Measurements from ENCODE around the gene NUCKS1. TPM values are rescaled to one million over a fixed set of nuclear protein-coding genes. Genes with fewer than 3 reads are reported as not detected.

The NUCKS1 gene
- total and polyA plus RNA-seq, 2 of the 8 experiments (the other 6 are each of a cell fraction or from before 2014, with no cell fraction given) = 126 to 461 TPM

DNA sequence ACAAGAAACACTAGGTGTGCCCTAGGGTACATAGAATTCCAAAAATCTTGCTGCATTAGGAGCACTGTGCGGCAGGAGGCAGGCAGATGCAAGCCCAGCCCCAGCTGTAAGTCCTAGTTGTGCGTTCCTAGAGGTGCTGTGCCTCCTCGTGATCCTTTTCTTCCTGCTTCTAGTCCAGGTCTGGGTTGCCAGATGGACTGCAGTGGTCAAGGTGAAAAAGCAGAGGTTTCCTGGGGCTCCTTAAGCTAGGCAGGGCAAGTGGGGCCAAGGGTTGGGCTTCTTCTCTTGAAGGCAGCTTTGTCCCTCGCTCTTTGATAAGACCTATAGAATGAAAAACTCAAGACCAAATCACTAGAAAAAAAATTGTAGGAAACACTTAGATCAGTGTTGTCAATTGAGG is 48.1 kb downstream of the NUCKS1 start:
- Histone ChIP-seq H3K4me1 (replicated peaks in 1 of 4; ENCODE audit: control insufficient read depth in 3 of 4, insufficient read depth in 4 of 4, low read length in 3 of 4) (peaks cover 0 to 7% (median 5%) of the 10 kb centered on the region in 4 experiments; a peak in 4 of 7 replicates), H3K27me3 (replicated peaks in 1 of 4; ENCODE audit: control insufficient read depth in 3 of 4, extremely low read depth in 1 of 4, insufficient read depth in 3 of 4, low read length in 3 of 4) (no peaks in the 10 kb centered on the region), H3K27ac (ENCODE audit: low read depth, low read length) (no peak overlapping the region), H3K14ac (ENCODE audit: insufficient read length) (no peak overlapping the region), H2BK5ac (ENCODE audit: low read depth, low read length) (no peak overlapping the region), H4K8ac (ENCODE audit: extremely low read depth, insufficient read depth, low read length) (no peak overlapping the region), H3K18ac (ENCODE audit: extremely low read depth, low read length) (no peak overlapping the region), H3K56ac (replicated peaks; ENCODE audit: insufficient read length, low read depth, low read length) (no peak overlapping the region), H4K91ac (replicated peaks; ENCODE audit: insufficient read length, low read length) (no peak overlapping the region), H2BK15ac (ENCODE audit: low read length) (no peak overlapping the region), H3K79me2 (ENCODE audit: control insufficient read depth in 1 of 2, insufficient read depth in 2 of 2, low read length in 2 of 2) (no peaks in the 10 kb centered on the region), H3K4ac (replicated peaks; ENCODE audit: insufficient read length, low read depth, low read length) (no peak overlapping the region), H3K36me3 (ENCODE audit: control insufficient read depth in 2 of 4, insufficient read depth in 4 of 4, low read length in 3 of 4) (0 out of 8 replicates have a peak, but pooled peaks cover 0 to 2% (median 0%) of the 10 kb centered on the region in 4 experiments), H2AFZ (ENCODE audit: low read length) (no peak overlapping the region), H3K9me3 (ENCODE audit: insufficient read depth in 2 of 2, low read depth in 1 of 2, low read length in 1 of 2) (no peaks in the 10 kb centered on the region), H2AK5ac (ENCODE audit: low read depth, low read length) (no peak overlapping the region), H2BK120ac (replicated peaks; ENCODE audit: low read depth, low read length) (no peak overlapping the region), H4K5ac (ENCODE audit: insufficient read length, low read depth, low read length) (no peak overlapping the region), H3K79me1 (ENCODE audit: low read depth, low read length) (no peaks in the 10 kb centered on the region), H2BK20ac (ENCODE audit: low read length) (no peak overlapping the region), H3K4me2 (ENCODE audit: insufficient read depth in 1 of 2, low read depth in 2 of 2, low read length in 2 of 2) (no peak overlapping the region), H2BK12ac (ENCODE audit: low read depth, low read length) (no peak overlapping the region), H3K4me3 (ENCODE audit: extremely low read depth in 1 of 4, insufficient read depth in 2 of 4, low read depth in 3 of 4, low read length in 4 of 4) (no peak overlapping the region), H3K23ac (ENCODE audit: insufficient read length) (no peak overlapping the region), H4K20me1 (replicated peaks in 1 of 2; ENCODE audit: control insufficient read depth in 1 of 2, insufficient read depth in 2 of 2, low read length in 2 of 2) (no peaks in the 10 kb centered on the region), H3K9ac (replicated peaks in 1 of 4; ENCODE audit: extremely low read depth in 1 of 4, low read depth in 3 of 4, low read length in 3 of 4) (no peak overlapping the region), H3K23me2 (ENCODE audit: low read depth, low read length) (no peaks in the 10 kb centered on the region)
- DNase-seq (ENCODE audit: low read depth in 1 of 2, low spot score in 2 of 2) (no peak), FAIRE-seq (no peak)
- ChIA-PET CTCF (ENCODE audit: partially characterized antibody) (interaction anchor here (0.7 to 16.4 kb wide), 13 partner anchors 8 to 673 kb away, joined by 3 to 856 read pairs (median 4); no protein-coding TSS in a partner anchor), POLR2A (ENCODE audit: partially characterized antibody) (interaction anchor here (0.6 to 17.3 kb wide), 8 partner anchors 13 to 70 kb away, joined by 3 to 241 read pairs (median 4); partner anchors contain the start of genes ELK4, NUCKS1 and SLC45A3)
- WGBS, 2 experiments (ENCODE audit: extremely low coverage in 1 of 2, insufficient coverage in 1 of 2, insufficient read length in 1 of 2, insufficient replicate concordance in 2 of 2, low coverage in 1 of 2, low lambda C conversion rate in 2 of 2, missing lambda C conversion rate in 1 of 2) = 90% methylated on average over 4 of the region's 4 CpGs; no CpG with 5 or more reads in 1 of the 2 experiments
- TF ChIP-seq NRF1 (IDR thresholded peaks at IDR 0.05; ENCODE audit: low read depth, low read length) (no peak), ASH2L (IDR thresholded peaks at IDR 0.05; ENCODE audit: low read length) (no peak), NANOG (IDR thresholded peaks at IDR 0.05; ENCODE audit: insufficient read depth, low read depth, low read length, poor library complexity, severe bottlenecking) (no peak), SIN3A (conservative IDR thresholded peaks at IDR 0.05 in 1 of 2, IDR thresholded peaks at IDR 0.05 in 1 of 2; ENCODE audit: low read depth in 1 of 2, low read length in 2 of 2) (no peak), GTF2F1 (IDR thresholded peaks at IDR 0.05; ENCODE audit: borderline replicate concordance, low read depth, low read length) (no peak), BCL11A (IDR thresholded peaks at IDR 0.05; ENCODE audit: low read depth in 2 of 2, low read length in 2 of 2) (no peak), ZNF274 (IDR thresholded peaks at IDR 0.05; ENCODE audit: borderline replicate concordance, extremely low read depth, low read length) (no peak), CREB1 (IDR thresholded peaks at IDR 0.05) (no peak), CEBPB (IDR thresholded peaks at IDR 0.05; ENCODE audit: low read depth, low read length) (no peak), KDM5A (IDR thresholded peaks at IDR 0.05; ENCODE audit: low read length) (no peak), EP300 (IDR thresholded peaks at IDR 0.05; ENCODE audit: borderline replicate concordance in 1 of 2, low read depth in 2 of 2, low read length in 2 of 2) (no peak), RAD21 (IDR thresholded peaks at IDR 0.05 in 1 of 2, conservative IDR thresholded peaks at IDR 0.05 in 1 of 2; ENCODE audit: low read depth in 2 of 2, low read length in 2 of 2) (no peak), TCF12 (IDR thresholded peaks at IDR 0.05; ENCODE audit: low read depth, low read length) (no peak), RFX5 (IDR thresholded peaks at IDR 0.05; ENCODE audit: borderline replicate concordance, low read depth, low read length) (no peak)

Data from H1 (cell line).